DOHH2 (cell line): ENCODE results near the gene TACC2.

Source experiments
- EZH2phosphoT487 ChIP-seq: fragments of 200-600 bp; sonication (generic); IDR thresholded peaks from 2 replicates; pipeline ENCODE4 v1.6.1; 2017; ENCODE audit warnings: borderline replicate concordance, mild to moderate bottlenecking, antibody characterized with exemption, low read length, moderate library complexity, mixed read lengths
- TF ChIP-seq, protein P1 (sequence below): fragments of 200-600 bp; sonication (generic); IDR thresholded peaks from one replicate; pipeline ENCODE4 v1.5.1; 2014; ENCODE audit warnings: antibody characterized with exemption, mild to moderate bottlenecking, low read depth, low read length; ENCODE audit not compliant: poor library complexity, severe bottlenecking

DNA sequence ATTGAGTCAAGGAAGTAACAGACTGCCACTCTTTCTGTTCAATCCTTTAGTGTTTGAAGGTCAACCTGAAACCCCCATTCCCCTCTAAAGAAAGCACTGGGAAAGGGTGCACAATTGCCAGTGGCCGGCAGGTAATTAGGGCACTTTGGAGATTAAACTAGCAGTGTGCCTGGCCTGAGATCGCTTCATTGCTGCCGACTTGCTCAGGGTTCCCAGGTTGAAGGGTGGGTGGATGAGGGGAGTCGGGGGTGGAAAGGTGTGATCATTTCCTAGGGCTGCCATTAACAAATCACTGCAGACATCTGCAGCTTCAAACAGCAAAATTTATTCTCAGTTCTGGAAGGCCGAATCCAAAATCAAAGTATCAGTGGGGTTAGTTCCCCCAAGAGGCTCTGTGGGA is 265.9 kb downstream of the TACC2 start:
- TF ChIP-seq, protein P1, sequence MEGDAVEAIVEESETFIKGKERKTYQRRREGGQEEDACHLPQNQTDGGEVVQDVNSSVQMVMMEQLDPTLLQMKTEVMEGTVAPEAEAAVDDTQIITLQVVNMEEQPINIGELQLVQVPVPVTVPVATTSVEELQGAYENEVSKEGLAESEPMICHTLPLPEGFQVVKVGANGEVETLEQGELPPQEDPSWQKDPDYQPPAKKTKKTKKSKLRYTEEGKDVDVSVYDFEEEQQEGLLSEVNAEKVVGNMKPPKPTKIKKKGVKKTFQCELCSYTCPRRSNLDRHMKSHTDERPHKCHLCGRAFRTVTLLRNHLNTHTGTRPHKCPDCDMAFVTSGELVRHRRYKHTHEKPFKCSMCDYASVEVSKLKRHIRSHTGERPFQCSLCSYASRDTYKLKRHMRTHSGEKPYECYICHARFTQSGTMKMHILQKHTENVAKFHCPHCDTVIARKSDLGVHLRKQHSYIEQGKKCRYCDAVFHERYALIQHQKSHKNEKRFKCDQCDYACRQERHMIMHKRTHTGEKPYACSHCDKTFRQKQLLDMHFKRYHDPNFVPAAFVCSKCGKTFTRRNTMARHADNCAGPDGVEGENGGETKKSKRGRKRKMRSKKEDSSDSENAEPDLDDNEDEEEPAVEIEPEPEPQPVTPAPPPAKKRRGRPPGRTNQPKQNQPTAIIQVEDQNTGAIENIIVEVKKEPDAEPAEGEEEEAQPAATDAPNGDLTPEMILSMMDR: no peak
- no peak for TF ChIP-seq EZH2phosphoT487
